KOPT-K1 (cell line): ENCODE measurements around the gene APOO.
"Not testable (repeated sequence)": the region's sequence is repeated elsewhere in the genome, so short reads cannot be mapped to it uniquely, and the experiment has no call there.

ENCODE experiments used
- H3K27ac ChIP-seq: fragments of 200-600 bp; sonication (generic); 2 replicates; pipeline ENCODE4 v1.5.1; 2016; ENCODE audit warnings: antibody characterized with exemption, mild to moderate bottlenecking, low read depth, low read length; ENCODE audit not compliant: poor library complexity, severe bottlenecking
- H3K36me3 ChIP-seq: fragments of 200-600 bp; sonication (generic); 2 replicates; pipeline ENCODE4 v1.5.1; 2017; ENCODE audit warnings: antibody characterized with exemption, mild to moderate bottlenecking, low read length, moderate library complexity; ENCODE audit not compliant: insufficient read depth
- H3K9me3 ChIP-seq: fragments of 200-600 bp; sonication (generic); 2 replicates; pipeline ENCODE4 v1.5.1; 2017; ENCODE audit warnings: antibody characterized with exemption, low read length, mild to moderate bottlenecking; ENCODE audit not compliant: insufficient read depth, poor library complexity, severe bottlenecking

APOO gene

DNA sequence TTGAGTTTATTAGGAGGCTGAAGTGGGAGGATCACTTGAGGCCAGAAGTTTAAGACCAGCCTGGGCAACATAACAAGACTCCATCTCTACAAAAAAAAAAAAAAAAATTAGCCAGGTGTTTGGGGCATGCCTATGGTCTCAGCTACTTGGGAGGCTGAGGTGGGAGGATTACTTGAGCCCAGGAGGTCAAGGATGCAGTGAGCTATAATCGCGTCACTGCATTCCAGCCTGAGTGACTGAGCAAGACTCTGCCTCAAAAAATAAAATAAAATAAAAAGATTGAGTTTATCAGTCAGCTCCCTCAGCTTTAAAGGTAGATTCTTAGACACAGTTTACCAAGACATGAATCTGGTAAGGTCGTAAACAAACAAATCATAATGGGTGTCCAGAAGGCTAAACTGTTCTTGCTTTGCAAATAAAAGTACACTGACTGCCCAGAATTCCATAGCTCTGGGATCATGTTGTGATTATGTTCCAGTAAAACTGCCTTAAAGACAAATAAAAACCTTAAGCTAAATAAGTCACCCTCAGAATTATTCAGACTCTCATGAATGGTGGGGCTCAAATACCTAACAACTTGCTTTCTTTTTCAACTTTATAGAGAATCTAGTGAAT, 18.7 kb downstream of the APOO start:
- Histone ChIP-seq H3K27ac (no peak overlapping the region), H3K36me3 (no peaks in the 10 kb centered on the region), H3K9me3 (no peaks in the 10 kb centered on the region)

GRCh38 chrX:23887918-23888317, 19.8 kb downstream of the APOO start:
- H3K27ac ChIP-seq, result no peak overlapping the region
- H3K9me3 ChIP-seq, result no peaks in the 10 kb centered on the region
- no peaks in the 10 kb centered on the region for H3K36me3 ChIP-seq

GRCh38 chrX:23887451-23887850, 20.3 kb downstream of the APOO start:
- H3K27ac ChIP-seq, result no peak overlapping the region
- no peaks in the 10 kb centered on the region for H3K9me3 ChIP-seq
- H3K36me3 ChIP-seq, result no peaks in the 10 kb centered on the region

DNA sequence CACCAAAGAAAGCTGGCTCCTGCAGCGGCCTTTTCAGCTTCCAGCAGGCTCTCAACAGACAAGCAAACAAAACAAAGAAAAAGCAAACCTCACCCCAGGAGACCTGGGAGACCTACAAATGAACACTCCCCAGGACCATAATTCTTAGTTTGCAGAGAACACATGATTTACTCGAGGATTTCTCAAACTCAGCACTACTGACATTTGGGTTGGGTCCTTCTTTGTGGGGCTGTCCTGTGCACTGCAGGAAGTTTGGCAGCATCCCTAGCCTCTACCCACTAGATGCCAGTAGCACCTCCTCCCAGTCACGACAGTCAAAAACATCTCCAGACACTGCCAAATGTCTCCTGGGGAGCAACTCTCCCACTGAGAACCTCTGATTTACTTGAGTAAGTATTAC, 21.9 kb downstream of the APOO start:
- H3K9me3 ChIP-seq, result no peaks in the 10 kb centered on the region
- H3K36me3 ChIP-seq, result no peaks in the 10 kb centered on the region
- no peak overlapping the region for H3K27ac ChIP-seq

DNA sequence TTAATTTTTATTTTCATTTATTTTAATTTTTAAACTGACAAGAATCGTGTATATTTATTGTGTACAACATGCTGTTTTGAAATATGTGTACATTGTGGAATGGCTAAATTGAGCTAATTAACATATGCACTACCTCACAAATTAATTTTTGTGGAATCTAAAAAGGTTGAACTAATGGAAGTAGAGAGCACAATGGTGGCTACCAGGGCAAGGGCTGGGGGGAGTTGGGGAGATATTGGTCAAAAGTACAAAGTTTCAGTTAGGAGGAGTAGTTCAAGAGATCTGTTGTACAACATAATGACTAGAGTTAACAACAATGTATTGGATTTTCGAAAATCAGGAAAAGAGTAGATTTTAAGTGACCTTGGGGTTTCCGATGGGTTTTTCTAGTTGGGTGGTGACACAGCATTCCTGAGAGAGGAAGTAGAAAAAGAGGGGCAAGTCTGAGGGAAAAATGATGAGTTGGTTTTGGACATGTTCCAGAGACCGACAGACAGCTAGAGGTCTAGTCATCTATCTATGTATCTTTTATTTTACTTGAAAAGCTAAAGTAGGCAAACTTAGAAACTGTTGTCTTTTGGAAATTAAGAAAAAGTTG, 23.2 kb downstream of the APOO start:
- Histone ChIP-seq H3K27ac (no peak overlapping the region), H3K9me3 (no peaks in the 10 kb centered on the region), H3K36me3 (no peaks in the 10 kb centered on the region)

- H3K9me3 ChIP-seq, result no peaks in the 10 kb centered on the region
- H3K36me3 ChIP-seq, result no peaks in the 10 kb centered on the region
- no peak overlapping the region for H3K27ac ChIP-seq
Observed at GRCh38 chrX:23883737-23884354, 23.9 kb downstream of the APOO start.

GRCh38 chrX:23879380-23880090, 28.2 kb downstream of the APOO start:
- Histone ChIP-seq H3K36me3 (no peaks in the 10 kb centered on the region), H3K27ac (no peak overlapping the region), H3K9me3 (no peaks in the 10 kb centered on the region)

GRCh38 chrX:23871905-23872546, 35.7 kb downstream of the APOO start:
- H3K27ac ChIP-seq, result no peak overlapping the region
- H3K36me3 ChIP-seq, result no peaks in the 10 kb centered on the region
- H3K9me3 ChIP-seq, result no peaks in the 10 kb centered on the region

DNA sequence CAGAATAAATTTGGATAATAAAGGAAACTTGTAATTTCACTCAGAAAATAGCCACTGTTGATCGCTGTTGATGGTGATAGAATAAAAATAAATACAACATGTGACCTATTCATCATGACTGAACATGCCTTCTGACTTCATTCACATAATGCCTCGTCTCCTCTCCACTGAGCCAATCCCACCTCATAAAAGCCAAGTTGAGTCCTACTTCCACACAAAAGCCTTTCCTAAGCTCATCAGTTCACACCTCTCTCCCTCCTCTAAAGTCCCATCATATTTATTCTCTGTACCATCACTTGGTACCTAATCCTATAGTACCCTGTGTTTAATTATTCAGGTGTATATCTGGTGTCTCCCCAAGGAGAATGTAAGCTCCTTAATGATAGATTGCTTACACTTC, 37.7 kb downstream of the APOO start:
- Histone ChIP-seq H3K9me3 (no peaks in the 10 kb centered on the region), H3K36me3 (no peaks in the 10 kb centered on the region; the same call in 1 of the 2 replicates), H3K27ac (no peak overlapping the region)

GRCh38 chrX:23864742-23865326, 42.9 kb downstream of the APOO start:
- no peaks in the 10 kb centered on the region for H3K9me3 ChIP-seq
- no peak overlapping the region for H3K27ac ChIP-seq
- no peaks in the 10 kb centered on the region; the same call in 1 of the 2 replicates for H3K36me3 ChIP-seq

GRCh38 chrX:23861952-23862351, 45.8 kb downstream of the APOO start:
- not testable (repeated sequence) for H3K9me3 ChIP-seq, H3K27ac ChIP-seq, H3K36me3 ChIP-seq

- no peaks in the 10 kb centered on the region; the same call in 1 of the 2 replicates for H3K36me3 ChIP-seq
- H3K27ac ChIP-seq, result no peak overlapping the region
- H3K9me3 ChIP-seq, result no peaks in the 10 kb centered on the region
Observed at GRCh38 chrX:23861215-23861896, 46.4 kb downstream of the APOO start.

- not testable (repeated sequence) for H3K9me3 ChIP-seq, H3K27ac ChIP-seq, H3K36me3 ChIP-seq
Observed at GRCh38 chrX:23859238-23859637, 48.5 kb downstream of the APOO start.

GRCh38 chrX:23857935-23858334, 49.8 kb downstream of the APOO start:
- Histone ChIP-seq H3K27ac (no peak overlapping the region), H3K9me3 (no peaks in the 10 kb centered on the region), H3K36me3 (no peaks in the 10 kb centered on the region)
